ENCODE results near the gene NUDC.
"Not testable (repeated sequence)": the region's sequence is repeated elsewhere in the genome, so short reads cannot be mapped to it uniquely, and the experiment has no call there.

The NUDC gene

DNA sequence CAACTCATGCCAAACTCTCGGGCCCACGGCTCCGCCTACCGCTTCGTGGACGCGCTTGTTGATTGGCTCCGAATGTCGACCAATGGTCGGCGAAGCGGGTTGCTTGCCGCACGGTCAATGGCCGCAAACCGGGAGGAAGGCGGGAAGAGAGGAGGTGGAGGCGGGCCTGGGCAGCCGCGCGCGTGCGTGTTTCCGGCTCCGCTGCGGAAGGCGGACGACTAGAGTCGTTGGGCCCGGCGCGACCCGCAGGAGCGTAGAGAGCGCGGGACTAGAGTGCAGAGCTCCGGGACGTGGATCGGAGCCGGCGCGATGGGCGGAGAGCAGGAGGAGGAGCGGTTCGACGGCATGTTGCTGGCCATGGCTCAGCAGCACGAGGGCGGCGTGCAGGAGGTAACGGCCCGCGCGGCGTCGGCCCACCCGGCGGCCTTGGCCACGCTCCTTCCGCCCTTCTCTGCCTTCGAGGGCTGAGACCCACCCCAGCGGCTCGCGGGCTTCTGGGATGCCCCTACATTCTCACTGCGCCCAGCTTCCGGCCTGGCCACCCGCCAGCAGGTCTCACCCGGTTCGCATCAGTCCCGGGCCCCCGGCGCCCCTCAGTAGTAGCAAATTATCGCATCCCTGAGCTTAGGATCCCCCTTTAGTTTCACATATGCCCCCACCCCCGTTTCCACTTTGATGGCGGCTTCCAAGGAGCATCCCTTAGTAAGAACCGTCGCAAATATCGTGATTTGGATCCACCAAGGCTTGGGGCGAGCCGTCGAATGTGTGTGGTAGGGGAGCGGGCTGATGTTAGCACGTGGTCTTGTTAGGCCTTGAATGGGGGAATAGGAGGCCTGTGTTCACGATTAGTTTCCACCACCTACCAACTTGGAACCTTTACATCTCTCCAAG is at the start of gene NUDC:
Gene NUDC, plus strand, starts transcription at position 204 of the 891 bp plus-strand sequence. Its CDS starts 106 bp downstream, at position 310.
- FAIRE-seq (peak; percentile 91), DNase-seq (ENCODE audit: low spot score) (peak; percentile 91)

GRCh38 chr1:26873097-26873496 is 48.4 kb upstream of the NUDC start:
- not testable (repeated sequence) for FAIRE-seq; DNase-seq (ENCODE audit: low spot score)

DNA sequence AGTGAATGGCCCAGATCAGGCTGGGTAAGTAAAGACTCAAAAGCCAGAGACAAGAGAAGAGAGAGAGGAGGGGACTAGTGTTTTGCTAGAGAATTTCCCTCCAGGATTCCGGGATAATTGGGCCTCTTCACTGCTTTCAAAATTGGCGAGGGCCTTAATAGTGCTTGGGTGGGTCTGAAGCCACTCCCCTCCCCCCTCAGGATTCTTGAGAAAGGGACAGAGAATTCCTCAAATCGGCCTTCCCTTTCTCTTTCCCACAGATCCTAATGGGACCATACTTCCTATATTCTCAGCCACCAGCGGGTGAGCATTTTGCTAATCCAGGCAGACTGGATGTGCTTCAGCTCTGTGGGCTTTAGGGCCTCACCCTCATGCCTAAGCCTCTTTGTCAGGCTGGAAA is 46.6 kb upstream of the NUDC start:
- FAIRE-seq (no peak), DNase-seq (ENCODE audit: low spot score) (no peak)

DNA sequence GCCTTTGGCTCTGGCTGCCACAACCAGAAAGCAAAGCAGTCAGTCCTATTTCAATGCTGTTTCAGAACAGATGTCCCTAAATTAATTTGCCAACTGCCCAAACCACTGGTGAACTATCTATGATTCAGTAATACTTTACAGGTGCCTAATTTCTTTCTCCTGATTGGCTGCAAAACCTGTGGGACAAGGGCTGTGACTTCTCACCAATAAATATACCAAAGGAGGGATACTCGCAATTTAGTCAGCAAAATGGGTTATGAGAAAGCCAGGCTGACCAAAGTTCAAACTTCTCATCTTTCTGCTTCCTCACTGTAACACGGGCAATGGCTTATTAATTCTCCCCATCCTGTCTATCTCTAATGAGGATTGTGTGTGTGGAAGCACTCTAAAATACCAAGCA is 44.2 kb upstream of the NUDC start:
- DNase-seq (ENCODE audit: low spot score): no peak
- FAIRE-seq: no peak

- no peak for DNase-seq (ENCODE audit: low spot score)
- FAIRE-seq: no peak
Observed at GRCh38 chr1:26879793-26880192, 41.8 kb upstream of the NUDC start.

GRCh38 chr1:26881611-26882010 is 39.9 kb upstream of the NUDC start:
- not testable (repeated sequence) for FAIRE-seq

DNA sequence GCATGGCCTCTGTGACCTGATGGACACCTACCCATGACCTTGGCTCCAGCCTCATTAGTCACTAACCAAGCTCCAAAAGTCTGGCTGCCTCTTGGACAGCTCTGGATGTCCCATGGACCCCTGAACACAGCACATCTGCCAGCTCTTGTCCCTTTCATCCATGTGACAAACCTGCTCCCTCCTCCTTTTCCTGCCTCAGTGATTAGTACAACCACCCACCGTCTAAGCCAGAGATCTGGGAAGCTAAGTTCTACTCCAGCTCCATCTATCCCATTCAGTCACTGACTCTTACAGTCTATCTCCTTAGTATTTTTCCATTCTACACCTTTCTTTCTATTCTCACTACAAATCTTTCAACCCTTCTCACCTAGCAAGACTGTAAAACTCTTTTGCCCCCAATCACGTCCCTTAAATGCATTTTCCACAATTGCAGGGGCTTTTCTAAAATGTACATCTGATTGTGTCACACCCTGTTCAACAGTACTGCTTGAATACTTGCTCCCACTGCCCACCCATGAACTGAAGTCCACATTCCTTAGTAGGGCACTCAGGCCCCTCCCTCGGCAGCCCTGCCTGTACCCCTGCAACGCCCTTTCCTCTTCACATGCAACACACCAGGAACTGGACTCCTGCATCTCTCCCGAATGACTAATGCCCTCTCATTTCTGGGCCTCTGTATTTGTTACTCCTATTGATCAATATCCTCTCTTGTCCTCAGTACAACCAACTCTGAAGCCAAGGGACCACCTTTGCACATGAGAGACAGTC is 38.7 kb upstream of the NUDC start:
- FAIRE-seq: no peak
- no peak for DNase-seq (ENCODE audit: low spot score)

More at GRCh38 chr1:26881611-26882010, 39.9 kb upstream of the NUDC start:
- DNase-seq (ENCODE audit: low spot score): not testable (repeated sequence)

DNA sequence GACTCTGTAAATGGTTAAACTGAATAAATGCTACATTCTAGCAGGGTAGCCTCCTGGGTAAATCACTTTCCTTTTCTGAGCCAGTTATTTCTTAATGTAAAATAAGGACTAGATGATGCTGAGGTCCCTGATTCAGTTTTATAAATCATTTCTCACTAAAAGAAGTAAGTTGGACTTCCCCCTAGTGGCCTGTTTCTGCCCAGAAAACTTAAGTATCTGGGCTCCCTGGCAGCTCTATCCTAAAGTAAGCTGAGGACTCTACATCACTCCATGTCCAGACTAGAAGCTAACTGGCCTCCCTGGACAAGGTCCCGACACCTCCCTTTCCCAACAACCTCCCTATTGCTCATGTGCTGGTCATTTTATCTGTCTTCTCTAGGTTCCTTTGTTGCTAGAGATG is 34.4 kb upstream of the NUDC start:
- DNase-seq (ENCODE audit: low spot score): peak; percentile 23
- FAIRE-seq: no peak

- FAIRE-seq: no peak
- DNase-seq (ENCODE audit: low spot score): no peak
Observed at GRCh38 chr1:26888231-26888630, 33.3 kb upstream of the NUDC start.

DNA sequence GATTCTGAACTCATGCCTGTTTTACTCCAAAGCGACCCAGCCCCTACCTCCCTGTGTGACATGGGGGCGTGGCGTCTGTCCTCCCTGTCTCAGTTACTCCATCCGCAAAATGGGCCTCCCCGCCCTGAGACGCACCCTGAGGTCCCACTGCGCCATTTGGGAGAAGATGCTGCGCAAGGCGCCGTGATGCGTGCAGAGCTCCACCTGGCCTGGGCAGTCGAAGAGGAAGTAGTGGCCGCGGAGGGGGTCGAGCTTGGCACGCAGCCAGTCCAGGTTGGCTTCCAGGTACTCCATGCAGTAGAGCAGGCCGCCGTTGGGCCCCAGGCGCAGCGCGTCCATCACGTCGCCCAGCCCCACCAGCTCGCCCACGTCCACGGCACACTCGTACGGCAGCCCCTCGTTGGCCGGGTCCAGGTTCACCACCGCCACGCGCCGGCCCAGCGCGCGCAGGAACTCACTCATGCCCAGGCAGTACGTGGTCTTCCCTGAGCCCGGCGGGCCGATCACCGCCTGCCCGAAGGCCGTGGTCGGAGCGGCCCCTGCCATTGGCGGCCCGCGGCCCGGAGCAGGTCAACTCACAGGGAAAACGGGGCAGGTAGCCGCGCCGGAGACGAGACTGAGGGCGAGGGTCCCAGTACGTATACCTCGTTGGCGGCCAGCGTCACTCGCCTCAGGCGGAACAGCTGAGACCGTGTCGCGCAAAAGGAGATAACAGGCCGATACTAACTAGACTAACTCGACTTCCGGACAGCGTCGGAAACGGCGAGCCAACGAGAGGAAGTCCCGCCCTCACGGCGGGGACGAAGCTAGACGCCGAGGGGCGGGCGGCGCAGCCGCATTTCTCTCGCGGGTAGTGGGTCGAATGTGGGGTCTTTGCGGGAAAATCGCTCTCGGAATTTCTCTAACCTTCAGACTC is 31.7 kb upstream of the NUDC start, which contains the start of gene GPN2:
Gene GPN2, minus strand, starts transcription at position 733 of the 916 bp plus-strand sequence. Its CDS starts 187 bp downstream, at position 546.
- no peak for FAIRE-seq
- peak; percentile 65 for DNase-seq (ENCODE audit: low spot score)

- FAIRE-seq: no peak
- DNase-seq (ENCODE audit: low spot score): no peak
Observed at GRCh38 chr1:26890467-26890796, 31.1 kb upstream of the NUDC start.

DNA sequence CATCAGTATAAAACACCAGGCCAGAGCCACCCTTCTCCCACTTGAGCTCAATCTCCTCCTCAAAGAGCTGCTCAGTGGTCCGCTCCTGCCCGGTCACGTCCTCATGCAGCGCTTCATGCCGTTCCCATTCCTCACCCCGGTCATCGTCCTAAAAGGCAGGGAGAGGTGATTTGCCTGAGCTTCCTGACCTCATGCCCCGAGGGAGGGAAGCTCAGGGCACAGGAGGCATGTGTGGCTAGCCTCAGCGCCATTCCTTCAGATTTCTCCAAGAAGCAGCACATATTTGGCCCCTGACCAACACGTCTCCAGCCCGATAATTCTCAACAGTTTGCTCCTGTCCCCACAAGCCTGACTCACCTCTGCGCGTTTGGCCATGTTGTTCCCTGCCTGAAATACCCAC is 27.3 kb upstream of the NUDC start:
- DNase-seq (ENCODE audit: low spot score): no peak
- FAIRE-seq: no peak

DNA sequence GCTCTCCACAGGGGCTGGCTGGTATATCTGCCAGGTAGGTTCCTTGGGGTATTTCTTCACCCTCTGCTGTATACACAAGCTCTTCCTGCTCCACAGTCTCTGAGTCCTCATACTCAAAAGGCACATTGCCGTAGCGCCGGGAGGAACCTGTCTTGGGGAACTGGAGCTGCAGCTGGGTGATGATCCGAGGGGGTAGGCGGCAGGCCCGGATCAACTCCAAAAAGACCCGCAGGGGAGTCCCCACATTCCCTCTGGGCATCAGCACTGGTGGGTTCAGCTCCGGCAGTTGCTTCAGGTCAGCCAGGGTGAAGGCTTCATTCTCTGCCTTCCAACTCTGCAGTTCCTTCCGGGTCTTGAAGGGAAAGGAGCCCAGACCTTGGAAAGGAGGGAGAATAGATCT is 24.2 kb upstream of the NUDC start:
- no peak for DNase-seq (ENCODE audit: low spot score)
- FAIRE-seq: no peak

- DNase-seq (ENCODE audit: low spot score): peak; percentile 83
- peak; percentile 65 for FAIRE-seq
Observed at GRCh38 chr1:26900001-26900814, 21.3 kb upstream of the NUDC start, which contains the start of gene GPATCH3. GPATCH3 (minus strand) TSS chr1:26900467; CDS start chr1:26900442, 25 bp downstream.

GRCh38 chr1:26900815-26901511 is 20.6 kb upstream of the NUDC start:
- FAIRE-seq (no peak), DNase-seq (ENCODE audit: low spot score) (no peak)

DNA sequence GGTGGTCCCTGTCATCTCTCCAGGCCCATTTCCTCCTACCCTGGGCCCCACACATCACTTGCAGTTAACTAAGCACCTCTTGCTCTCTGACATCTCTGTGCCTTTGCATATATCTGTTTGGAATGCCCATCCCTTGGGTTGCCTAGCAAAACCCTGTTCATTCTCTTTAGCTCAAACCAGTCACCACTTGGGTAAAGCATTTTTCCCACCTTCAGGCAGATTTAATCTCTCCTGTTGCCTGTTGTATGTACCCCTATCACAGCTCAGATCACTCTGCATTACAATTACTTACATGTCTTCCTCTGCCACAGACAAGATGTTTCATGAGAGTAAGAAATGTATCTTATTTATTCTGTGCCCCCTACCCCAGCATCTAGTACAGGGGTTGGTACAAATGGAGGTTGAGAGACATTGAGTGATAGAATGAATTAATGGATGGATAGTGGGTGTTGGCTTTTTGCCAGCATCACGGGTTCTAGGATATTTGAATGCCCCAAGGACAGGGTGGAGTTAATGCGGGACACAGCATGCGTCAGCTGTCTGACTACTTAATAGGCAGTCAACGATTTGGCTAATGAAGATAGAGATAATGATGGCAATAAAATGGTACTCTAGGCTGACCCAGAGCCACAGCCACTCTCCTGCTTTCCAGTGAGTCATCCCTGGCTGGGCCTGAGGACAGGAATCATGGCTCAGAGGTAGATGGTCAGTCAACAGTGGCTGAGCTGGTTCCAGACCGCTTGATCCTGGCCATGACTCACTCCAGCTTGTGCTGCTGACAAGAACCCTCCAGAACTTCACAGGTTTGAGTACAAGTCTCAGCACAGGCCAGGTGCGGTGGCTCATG is 14.2 kb upstream of the NUDC start:
- peak; percentile 94 for DNase-seq (ENCODE audit: low spot score)
- FAIRE-seq: peak; percentile 95

DNA sequence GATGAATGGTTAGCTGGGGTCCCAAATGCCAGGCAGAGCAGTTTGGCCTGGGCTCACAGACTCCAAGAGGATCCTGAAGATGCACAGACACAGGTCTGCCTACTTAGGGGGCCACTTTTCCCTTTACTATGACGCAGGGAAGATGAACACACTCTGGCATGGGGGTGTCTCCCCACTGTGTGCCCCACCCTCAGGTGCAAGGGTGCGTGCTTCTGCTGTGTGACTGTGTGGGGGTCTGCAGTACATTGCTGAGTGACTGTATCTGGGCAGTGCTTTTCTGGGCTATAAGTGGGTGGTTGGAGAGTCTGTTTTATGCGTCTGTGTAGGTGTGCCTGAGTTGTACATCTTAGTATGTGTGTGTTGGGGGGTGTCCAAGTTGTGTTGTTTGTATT is 11.6 kb upstream of the NUDC start:
- FAIRE-seq: no peak
- no peak for DNase-seq (ENCODE audit: low spot score)

DNA sequence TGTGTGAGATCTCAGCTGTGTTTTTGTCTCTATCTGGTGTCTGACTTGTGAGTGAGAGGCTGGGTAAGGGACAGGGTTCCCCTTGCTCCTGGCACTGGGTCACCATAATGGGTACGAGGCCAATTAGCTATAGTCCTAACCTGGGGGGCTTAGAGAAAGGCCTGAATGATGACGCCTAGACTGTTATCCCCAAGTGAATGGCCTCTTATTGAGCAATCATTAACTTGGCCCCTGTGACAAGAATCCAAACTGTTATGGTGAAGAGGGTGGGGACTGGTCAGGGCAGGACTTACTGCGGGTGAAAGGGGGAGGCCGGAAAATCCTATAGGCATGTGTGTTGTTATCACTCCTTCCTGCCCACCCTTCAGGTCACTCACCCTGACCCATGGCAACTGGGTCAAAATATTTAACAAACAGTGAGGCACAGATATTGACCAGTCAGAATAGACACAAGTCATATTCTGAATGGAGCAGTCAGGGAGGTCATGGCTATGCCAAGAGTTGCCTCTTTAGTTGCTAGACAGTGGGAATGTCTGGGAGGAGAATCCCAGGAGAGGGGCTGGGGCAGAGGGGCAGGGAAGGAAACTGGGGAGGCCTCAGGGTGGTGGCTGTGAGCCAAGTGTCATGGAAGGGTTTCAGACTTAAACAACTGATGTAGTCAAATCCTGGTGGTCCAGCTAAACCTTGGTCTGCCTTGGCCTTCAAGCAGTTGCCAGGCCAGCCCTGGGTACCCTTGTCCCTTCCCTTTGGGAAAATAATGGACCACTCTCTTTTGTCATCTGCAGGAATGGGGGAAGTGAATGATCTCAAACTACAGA is 11.0 kb upstream of the NUDC start:
- DNase-seq (ENCODE audit: low spot score): peak; percentile 48
- no peak for FAIRE-seq
